ENCODE measurements around the gene RNF166. TPM values are rescaled to one million over a fixed set of nuclear protein-coding genes. Genes with fewer than 3 reads are reported as not detected.

The RNF166 gene
- total RNA-seq, 1 donor from 2014 or later: 17.0 TPM

GRCh38 chr16:88651276-88651988 lies 54.8 kb downstream of the RNF166 start:
- intact Hi-C loops (cut with DNase I): no loop called here
- ATAC-seq (peak; percentile 14), DNase-seq (ENCODE audit: missing footprints) (no peak)

DNA sequence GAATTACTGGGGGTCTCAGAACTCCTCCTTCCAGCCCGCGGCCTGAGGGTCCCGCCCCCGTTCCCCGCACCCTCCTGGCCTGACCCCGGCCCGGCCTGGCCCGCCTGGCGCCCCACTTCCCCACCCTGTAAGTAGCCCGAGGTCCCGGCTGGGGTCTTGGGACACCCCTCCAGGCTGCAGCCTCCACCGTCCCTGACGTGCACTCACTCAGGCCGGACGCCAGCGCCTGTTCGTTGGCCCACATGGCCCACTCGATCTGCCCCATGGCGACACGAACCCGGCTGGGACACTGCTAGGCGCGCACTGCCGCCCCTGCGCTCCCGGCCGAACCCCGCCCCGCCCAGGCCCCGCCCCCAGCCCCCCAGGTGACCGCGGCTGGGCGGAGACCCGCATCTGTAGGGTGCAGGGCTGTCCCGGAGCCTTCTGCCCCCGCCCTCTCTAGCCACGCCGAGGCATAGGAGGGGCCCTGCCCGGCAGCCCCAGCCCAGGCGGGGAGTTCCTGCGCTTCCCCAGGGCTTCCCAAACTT lies 55.4 kb downstream of the RNF166 start, which contains the start of gene CYBA:
CYBA (minus strand) TSS at position 305 of the 527 bp plus-strand sequence; CDS start at position 265, 40 bp downstream.
- DNase-seq (ENCODE audit: missing footprints): peak; percentile 93
- peak; percentile 92 for ATAC-seq
- intact Hi-C loops (cut with DNase I): no loop called here

DNA sequence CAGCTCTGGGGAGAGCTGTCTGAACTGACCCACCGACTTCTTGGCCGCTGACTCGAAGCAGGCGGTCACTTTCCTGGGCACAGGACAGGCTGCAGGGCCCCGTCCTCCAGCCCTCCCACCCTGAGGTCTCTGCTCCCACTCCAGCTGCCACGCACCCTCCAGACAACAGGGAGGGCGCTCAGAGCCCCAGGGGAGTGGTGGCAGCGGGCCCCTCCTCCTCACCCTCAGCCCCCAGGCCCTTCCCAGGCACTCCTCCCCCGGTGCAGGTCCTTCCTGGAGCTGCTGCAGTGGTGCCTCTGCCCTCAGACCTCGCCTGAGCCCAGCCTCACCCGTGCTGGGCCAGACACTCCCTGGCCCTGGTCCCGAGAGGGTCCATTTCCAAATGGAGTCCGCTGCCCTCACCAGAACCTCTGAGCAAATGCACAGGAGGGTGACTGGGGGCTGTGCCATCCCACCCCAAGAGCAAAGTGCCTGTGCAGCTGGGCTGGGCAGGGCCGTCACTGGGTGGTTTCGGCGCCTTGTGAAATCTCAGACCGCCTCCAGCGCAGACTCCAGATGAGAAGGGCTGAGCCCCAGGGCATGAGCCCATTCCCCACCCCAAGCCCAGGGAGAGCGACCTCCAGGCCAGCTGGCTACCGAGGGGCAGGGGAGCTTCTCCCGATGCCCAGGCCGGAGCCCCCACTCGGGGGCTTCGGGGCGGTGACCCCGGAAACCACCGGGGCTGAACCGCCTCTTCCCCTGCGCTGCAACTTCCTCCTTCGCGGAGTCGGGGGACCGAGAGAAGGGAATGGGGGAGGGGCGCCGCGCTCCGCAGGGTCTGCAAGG lies 56.1 kb downstream of the RNF166 start:
- ATAC-seq (peak; percentile 38), DNase-seq (ENCODE audit: missing footprints) (no peak)
- intact Hi-C loops (cut with DNase I): no loop called here

DNA sequence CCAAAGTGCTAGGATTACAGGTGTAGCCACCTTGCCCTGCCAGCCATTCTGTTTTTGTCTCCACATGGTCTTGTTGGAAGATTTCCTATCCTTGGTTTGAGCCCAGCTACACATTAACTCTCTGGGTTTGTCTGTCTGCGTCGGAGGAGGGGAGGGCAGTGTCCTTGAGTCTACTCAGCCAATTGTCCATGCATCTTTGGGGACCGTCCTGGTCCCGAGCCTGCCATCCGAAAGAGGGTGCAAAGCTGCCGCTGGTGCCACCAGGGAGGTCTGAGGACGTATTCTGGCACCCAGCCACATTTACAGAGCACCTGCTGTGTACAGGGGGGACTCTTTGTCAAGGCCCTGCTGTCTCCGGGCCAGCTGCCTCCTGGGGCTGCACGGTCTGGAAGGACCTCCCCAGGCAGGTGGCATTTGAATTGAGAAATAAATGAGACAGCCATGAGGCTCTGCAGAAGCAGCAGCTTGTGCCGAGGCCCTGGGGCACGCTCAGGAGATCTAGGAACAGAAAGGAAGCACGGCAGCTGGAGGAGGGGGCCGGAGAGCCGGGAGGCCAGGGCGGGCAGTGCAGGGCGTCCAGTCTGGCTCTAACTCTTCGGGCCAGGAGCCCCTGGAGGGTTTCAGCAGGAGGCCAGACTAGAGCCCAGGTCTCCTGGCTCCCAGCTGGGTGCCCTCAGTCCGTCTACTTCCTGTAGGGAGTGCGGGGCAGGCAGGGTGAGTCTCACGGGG lies 56.8 kb downstream of the RNF166 start:
- ATAC-seq (no peak), DNase-seq (ENCODE audit: missing footprints) (no peak)
- intact Hi-C loops (cut with DNase I): no loop called here

GRCh38 chr16:88647178-88648070 lies 58.8 kb downstream of the RNF166 start:
- ATAC-seq: no peak
- intact Hi-C loops (cut with DNase I): no loop called here
- DNase-seq (ENCODE audit: missing footprints): no peak

Small RNA genes within 50 kb of the gene (microRNA-seq; reads per million reads assigned to microRNA genes)
- not detected for gene MIR4722

Other genes with a start within 250 kb of the RNF166 start
- 23.9 TPM for gene ZC3H18, start 136.0 kb downstream of the RNF166 start, total RNA-seq
- not detected for gene IL17C, start 67.8 kb downstream of the RNF166 start, total RNA-seq
- 63.7 TPM for gene CYBA, start 55.4 kb downstream of the RNF166 start, total RNA-seq
- 24.0 TPM for gene MVD, start 43.3 kb downstream of the RNF166 start, total RNA-seq
- 2.9 TPM for gene SNAI3, start 19.9 kb downstream of the RNF166 start, total RNA-seq
- 13.1 TPM for gene CTU2, start 95 bp upstream of the RNF166 start, total RNA-seq
- 18.1 TPM for gene PIEZO1, start 78.8 kb upstream of the RNF166 start, total RNA-seq
- 0.65 TPM for gene CDT1, start 97.4 kb upstream of the RNF166 start, total RNA-seq
- 45.3 TPM for gene APRT, start 105.5 kb upstream of the RNF166 start, total RNA-seq
- 15.8 TPM for gene GALNS, start 150.5 kb upstream of the RNF166 start, total RNA-seq
- gene TRAPPC2L, start 150.7 kb upstream of the RNF166 start, total RNA-seq: 58.7 TPM
- gene PABPN1L, start 160.3 kb upstream of the RNF166 start, total RNA-seq: not detected

Measured in Right ventricle myocardium inferior (tissue), 1 donor.